Esophagus squamous epithelium (tissue), 5 donors: ENCODE results near the gene FAM185A. TPM values are rescaled to one million over a fixed set of nuclear protein-coding genes. Genes with fewer than 3 reads are reported as not detected.
"Not testable (repeated sequence)": the region's sequence is repeated elsewhere in the genome, so short reads cannot be mapped to it uniquely, and the experiment has no call there.

ENCODE experiments used
- DNase-seq: peaks from one replicate; lab custom pipeline; 2025; lab: John Stamatoyannopoulos, UW
- H3K27ac ChIP-seq, 4 donors: fragments of 200-600 bp; sonication (generic); one replicate each; pipeline ENCODE4 v1.5.1; 2016 to 2019; ENCODE audit warnings: mild to moderate bottlenecking in 1 of 4
- H3K27me3 ChIP-seq, 4 donors: fragments of 200-600 bp; sonication (generic); 1 replicate in 3 of 4; 2 replicates in 1 of 4; pipeline versions ENCODE4 v1.5.1 to v1.6.0; 2017 to 2021; ENCODE audit warnings: antibody characterized with exemption in 1 of 4
- H3K36me3 ChIP-seq, 3 donors: fragments of 200-600 bp; sonication (generic); one replicate each; pipeline ENCODE4 v1.5.1; 2016 to 2019
- H3K4me1 ChIP-seq, 3 donors: fragments of 200-600 bp; sonication (generic); one replicate each; pipeline ENCODE4 v1.5.1; 2017 to 2019
- H3K4me3 ChIP-seq, 4 donors: fragments of 200-600 bp; sonication (generic); 1 replicate in 3 of 4; 2 replicates in 1 of 4; pipeline ENCODE4 v1.5.1; 2016 to 2019; ENCODE audit warnings: mild to moderate bottlenecking in 2 of 4, moderate library complexity in 1 of 4
- H3K9me3 ChIP-seq, 3 donors: fragments of 200-600 bp; sonication (generic); one replicate each; pipeline ENCODE4 v1.5.1; 2016 to 2019
- POLR2A ChIP-seq, 4 donors: fragments of 450-650 bp; IDR thresholded peaks; one replicate each; pipeline ENCODE4 v1.6.1; 2017; ENCODE audit warnings: antibody characterized with exemption in 4 of 4, mild to moderate bottlenecking in 4 of 4, moderate library complexity in 3 of 4
- WGBS, 2 donors: methylation state at CpG; one replicate each; pipeline ENCODE4 v1.1.5; 2018; 5-methylcytosine and 5-hydroxymethylcytosine counted together
- intact Hi-C: fragments of 100-400 bp; cut with DNase I; formaldehyde crosslinking; loops from one replicate; pipeline ENCODE4 v1.15.0; 2022
- total RNA-seq, 4 donors: library from RNA; depleted of rRNA; stranded (reverse); fragments of >200 nt; gene quantifications; one replicate each; pipeline ENCODE4 v1.1.0, GENCODE V29; 2016
- TF ChIP-seq, protein P1 (sequence below), 6 experiments: fragments of 450-650 bp in 4 of 6; fragments of 200-600 bp in 2 of 6; sonication (generic) in 2 of 6; IDR thresholded peaks; one replicate each; pipeline ENCODE4 v1.5.1; 2016 to 2019; ENCODE audit warnings: antibody characterized with exemption in 6 of 6, mild to moderate bottlenecking in 4 of 6, moderate library complexity in 4 of 6
- donor health status: DM: yes; HTN: yes; CAD: no.

The FAM185A gene
- total RNA-seq, 4 donors from 2014 or later = 8.5 to 16.3 (median 11.7) TPM

DNA sequence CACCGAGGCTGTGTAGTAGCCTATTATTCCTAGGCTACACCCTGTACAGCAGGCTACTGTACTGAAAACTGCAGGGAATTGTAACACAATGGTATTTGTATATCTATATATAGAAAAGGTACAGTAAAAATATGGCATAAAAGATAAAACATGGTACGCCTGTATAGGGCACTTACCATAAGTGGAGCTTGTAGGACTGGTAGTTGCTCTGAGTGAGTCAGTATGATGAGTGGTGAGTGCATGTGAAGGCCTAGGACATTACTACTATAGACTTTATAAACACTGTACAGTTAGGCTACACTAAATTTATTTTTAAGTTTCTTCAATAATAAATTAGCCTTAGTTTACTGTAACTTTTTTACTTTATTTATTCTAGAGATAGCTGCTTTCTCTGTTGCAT is 40.0 kb downstream of the FAM185A start:
- intact Hi-C loops, H3K27ac ChIP-seq, H3K4me3 ChIP-seq, H3K9me3 ChIP-seq, DNase-seq, H3K27me3 ChIP-seq, H3K4me1 ChIP-seq: not testable (repeated sequence)
- WGBS, 2 donors = 83 to 90% methylated on average over 2 of the region's 2 CpGs
- peaks cover 0 to 24% (median 0%) of the 10 kb centered on the region in 3 donors for H3K36me3 ChIP-seq

DNA sequence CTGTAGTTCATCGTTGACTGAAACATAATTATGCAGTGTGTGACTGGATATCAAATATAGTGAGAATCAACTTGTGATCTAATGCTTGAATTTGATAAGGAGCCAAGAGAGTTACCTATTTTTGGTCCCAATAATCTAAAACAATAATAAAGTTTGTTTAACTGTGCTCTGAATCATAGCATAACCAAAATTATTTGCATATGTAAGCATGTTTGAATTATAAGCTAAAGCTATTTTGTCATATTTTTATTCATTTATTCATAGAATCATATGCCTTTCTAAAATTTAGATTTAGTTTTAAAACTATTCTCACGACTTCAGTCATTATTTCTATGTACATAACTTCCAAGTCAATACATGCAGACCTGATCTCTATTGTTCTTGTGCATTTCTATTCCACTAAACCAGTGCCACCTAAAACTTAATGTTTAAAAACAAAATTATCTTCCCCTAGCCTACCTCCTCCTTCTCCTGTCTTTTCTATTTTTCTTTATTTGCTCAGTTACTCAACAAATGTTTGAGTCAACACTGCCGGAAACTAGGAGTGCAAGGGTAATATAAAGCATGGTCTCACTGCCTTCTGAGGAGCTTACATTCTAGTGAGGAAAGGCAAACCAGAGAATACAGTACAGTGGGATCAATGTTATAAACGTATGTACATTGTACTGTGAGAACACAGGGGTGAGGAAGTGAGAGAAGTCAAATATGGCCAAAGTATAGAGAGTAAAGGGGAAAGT is 41.7 kb downstream of the FAM185A start:
- H3K27ac ChIP-seq, H3K4me3 ChIP-seq, H3K27me3 ChIP-seq, DNase-seq, H3K9me3 ChIP-seq, H3K4me1 ChIP-seq, intact Hi-C loops: not testable (repeated sequence)
- peaks cover 0 to 24% (median 0%) of the 10 kb centered on the region in 3 donors for H3K36me3 ChIP-seq
- WGBS, 2 donors = 70 to 74% methylated on average over 3 to 4 of the region's 4 CpGs

- 84 to 98% methylated on average over 4 to 5 of the region's 5 CpGs for WGBS, 2 donors
- H3K4me3 ChIP-seq, DNase-seq, intact Hi-C loops, H3K9me3 ChIP-seq, H3K4me1 ChIP-seq, H3K27me3 ChIP-seq, H3K27ac ChIP-seq: not testable (repeated sequence)
- peaks cover 0 to 24% (median 0%) of the 10 kb centered on the region in 3 donors for H3K36me3 ChIP-seq
These were observed 42.6 kb downstream of the FAM185A start for GRCh38 chr7:102791367-102791766.

- H3K27ac ChIP-seq, intact Hi-C loops, H3K9me3 ChIP-seq, H3K4me1 ChIP-seq, DNase-seq, H3K4me3 ChIP-seq, H3K27me3 ChIP-seq: not testable (repeated sequence)
- peaks cover 0 to 24% (median 0%) of the 10 kb centered on the region in 3 donors for H3K36me3 ChIP-seq
These were observed 43.0 kb downstream of the FAM185A start for GRCh38 chr7:102791831-102792230.

- H3K4me1 ChIP-seq, H3K36me3 ChIP-seq, H3K9me3 ChIP-seq, H3K4me3 ChIP-seq, DNase-seq, H3K27ac ChIP-seq, intact Hi-C loops, H3K27me3 ChIP-seq: not testable (repeated sequence)
- 69 to 86% methylated on average over 1 of the region's 1 CpG for WGBS, 2 donors
These were observed 45.8 kb downstream of the FAM185A start for GRCh38 chr7:102794567-102794966.

GRCh38 chr7:102795987-102796595 is 47.3 kb downstream of the FAM185A start:
- H3K36me3 ChIP-seq, H3K4me1 ChIP-seq, DNase-seq, H3K27ac ChIP-seq, H3K27me3 ChIP-seq, H3K4me3 ChIP-seq, intact Hi-C loops, H3K9me3 ChIP-seq: not testable (repeated sequence)
- 100% methylated on average over 3 of the region's 6 CpGs for WGBS, 2 donors

GRCh38 chr7:102806613-102807012 is 57.8 kb downstream of the FAM185A start:
- no peak for DNase-seq
- Histone ChIP-seq H3K27ac (no peak overlapping the region), H3K9me3 (no peaks in the 10 kb centered on the region), H3K4me3 (no peak overlapping the region), H3K4me1 (peaks cover 0 to 10% (median 0%) of the 10 kb centered on the region in 3 donors), H3K27me3 (no peaks in the 10 kb centered on the region), H3K36me3 (peaks cover 0 to 29% (median 0%) of the 10 kb centered on the region in 3 donors)
- WGBS, 2 donors = 77% methylated on average over 6 to 7 of the region's 7 CpGs
- TF ChIP-seq, protein P1, sequence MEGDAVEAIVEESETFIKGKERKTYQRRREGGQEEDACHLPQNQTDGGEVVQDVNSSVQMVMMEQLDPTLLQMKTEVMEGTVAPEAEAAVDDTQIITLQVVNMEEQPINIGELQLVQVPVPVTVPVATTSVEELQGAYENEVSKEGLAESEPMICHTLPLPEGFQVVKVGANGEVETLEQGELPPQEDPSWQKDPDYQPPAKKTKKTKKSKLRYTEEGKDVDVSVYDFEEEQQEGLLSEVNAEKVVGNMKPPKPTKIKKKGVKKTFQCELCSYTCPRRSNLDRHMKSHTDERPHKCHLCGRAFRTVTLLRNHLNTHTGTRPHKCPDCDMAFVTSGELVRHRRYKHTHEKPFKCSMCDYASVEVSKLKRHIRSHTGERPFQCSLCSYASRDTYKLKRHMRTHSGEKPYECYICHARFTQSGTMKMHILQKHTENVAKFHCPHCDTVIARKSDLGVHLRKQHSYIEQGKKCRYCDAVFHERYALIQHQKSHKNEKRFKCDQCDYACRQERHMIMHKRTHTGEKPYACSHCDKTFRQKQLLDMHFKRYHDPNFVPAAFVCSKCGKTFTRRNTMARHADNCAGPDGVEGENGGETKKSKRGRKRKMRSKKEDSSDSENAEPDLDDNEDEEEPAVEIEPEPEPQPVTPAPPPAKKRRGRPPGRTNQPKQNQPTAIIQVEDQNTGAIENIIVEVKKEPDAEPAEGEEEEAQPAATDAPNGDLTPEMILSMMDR (IDR thresholded peaks at IDR 0.05) = no peak
- TF ChIP-seq POLR2A (IDR thresholded peaks at IDR 0.05) = no peak
- intact Hi-C loops = no loop called here

- no peak overlapping the region for H3K4me3 ChIP-seq
These were observed 62.1 kb downstream of the FAM185A start for GRCh38 chr7:102810916-102811315.

More at GRCh38 chr7:102810916-102811315, 62.1 kb downstream of the FAM185A start:
- no peaks in the 10 kb centered on the region for H3K9me3 ChIP-seq
- peaks cover 0 to 30% (median 0%) of the 10 kb centered on the region in 3 donors for H3K36me3 ChIP-seq
- TF ChIP-seq, protein P1 (IDR thresholded peaks at IDR 0.05) = no peak
- TF ChIP-seq POLR2A (IDR thresholded peaks at IDR 0.05) = no peak
- H3K4me1 ChIP-seq = peaks cover 0 to 10% (median 0%) of the 10 kb centered on the region in 3 donors
- H3K27me3 ChIP-seq = no peaks in the 10 kb centered on the region
- DNase-seq = no peak
- intact Hi-C loops = no loop called here
- no peak overlapping the region for H3K27ac ChIP-seq
